H4 (cell line): ENCODE data around the gene CRTC3. TPM values are rescaled to one million over a fixed set of nuclear protein-coding genes. Genes with fewer than 3 reads are reported as not detected.
"Not testable (repeated sequence)": the region's sequence is repeated elsewhere in the genome, so short reads cannot be mapped to it uniquely, and the experiment has no call there.

Source experiments
- DNase-seq: peaks from one replicate; pipeline ENCODE4 v3.0.0-alpha.2; 2015; ENCODE audit warnings: low spot score
- total RNA-seq: library from RNA; depleted of rRNA; stranded (reverse); fragments of >200 nt; shearing (Covaris generic); gene quantifications from 2 replicates; pipeline ENCODE4 v1.2.3, GENCODE V29; 2014

The CRTC3 gene
- total RNA-seq, 1 experiment from 2014 or later: 6.8 TPM

GRCh38 chr15:90674476-90674875 lies 144.8 kb downstream of the CRTC3 start:
- DNase-seq: peak; percentile 33

DNA sequence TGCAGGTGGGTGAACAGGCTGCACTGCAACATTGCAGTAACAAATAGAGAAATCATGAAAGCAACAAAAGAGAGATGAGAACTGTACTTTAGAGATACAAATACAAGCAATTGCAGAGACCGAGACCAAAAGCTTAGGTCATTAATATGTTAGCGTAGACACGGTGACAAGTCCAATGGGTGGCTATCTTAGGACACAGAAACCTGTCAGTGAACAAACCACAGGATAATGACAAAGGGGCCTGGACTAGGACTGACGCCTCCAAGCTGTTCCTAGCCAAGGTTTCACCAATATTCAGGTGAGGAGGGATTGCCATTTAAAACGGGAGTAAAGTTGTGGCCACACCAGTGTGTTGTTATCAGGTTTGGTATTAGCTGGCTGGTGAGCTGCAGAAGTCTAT lies 145.7 kb downstream of the CRTC3 start:
- no peak for DNase-seq

DNA sequence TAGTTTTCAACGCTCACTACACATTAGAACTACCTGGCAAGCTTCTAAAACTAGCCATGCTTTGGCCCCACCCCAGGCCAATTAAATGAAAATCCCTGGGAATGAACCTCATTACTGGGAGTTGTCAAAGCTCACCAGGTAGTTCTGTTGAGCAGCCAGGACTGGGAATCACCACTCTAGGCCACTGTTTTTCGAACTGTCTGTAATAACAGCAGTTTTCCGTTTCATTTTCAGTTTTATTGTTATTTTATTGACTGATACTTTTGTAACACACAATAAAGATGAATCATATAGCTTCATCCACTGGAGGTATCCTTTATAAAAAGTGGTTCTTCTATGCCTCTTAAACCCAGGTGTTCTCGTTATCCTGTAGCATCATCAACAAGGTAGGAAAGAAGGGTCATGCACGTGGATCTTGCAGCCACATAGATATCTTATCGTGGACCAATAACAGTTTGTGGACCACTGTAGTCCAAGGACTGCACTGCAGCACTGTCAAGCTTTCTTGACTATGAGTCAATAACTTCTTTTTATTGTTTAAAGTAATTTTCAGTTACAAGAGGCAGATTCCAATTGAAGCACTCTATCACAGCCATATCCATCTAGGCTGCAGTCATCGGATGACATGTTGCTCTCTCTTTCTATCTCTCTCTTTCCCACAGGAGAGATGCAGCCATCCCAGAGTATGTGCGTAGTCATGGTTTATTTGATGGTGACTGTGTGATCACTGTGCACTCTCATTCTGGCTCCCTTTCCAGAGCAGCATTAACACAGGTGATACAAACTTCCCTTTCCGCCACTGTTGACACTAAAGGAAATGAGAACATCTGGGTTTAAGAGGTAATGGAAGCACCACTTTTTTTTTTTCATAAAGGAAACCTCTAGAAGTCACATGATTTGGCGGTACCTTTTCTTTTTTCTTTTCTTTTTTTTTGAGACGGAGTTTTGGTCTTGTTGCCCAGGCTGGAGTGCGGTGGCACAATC lies 148.4 kb downstream of the CRTC3 start:
- no peak for DNase-seq

- DNase-seq: no peak
Observed at GRCh38 chr15:90679959-90680358, 150.2 kb downstream of the CRTC3 start.

DNA sequence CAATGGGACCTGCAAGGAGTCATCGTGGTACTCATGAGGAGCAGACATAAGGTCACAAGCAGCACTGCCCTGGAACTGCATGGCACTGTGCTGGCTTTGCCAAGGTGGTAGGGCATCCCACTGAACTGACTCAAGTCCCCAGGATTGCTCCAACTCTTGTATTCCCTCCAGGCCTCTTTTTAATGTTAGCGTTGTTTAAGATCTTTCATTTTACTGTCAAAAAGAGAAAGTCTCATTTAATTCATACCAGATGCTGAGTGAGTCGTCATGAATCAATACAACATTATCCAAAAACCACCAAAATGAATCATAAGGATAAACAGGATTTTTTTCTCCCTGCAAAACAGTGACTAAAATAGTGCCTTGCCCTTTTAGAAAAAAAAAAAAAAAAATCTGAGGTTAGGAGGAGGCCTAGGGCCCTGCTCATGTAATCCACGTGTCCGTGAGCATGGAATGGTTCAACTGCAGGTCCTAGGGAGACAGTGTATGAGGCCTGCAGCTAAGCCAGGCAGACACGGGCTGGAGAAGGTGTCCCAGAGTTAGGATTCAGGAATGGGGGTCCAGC lies 150.7 kb downstream of the CRTC3 start:
- peak; percentile 73 for DNase-seq

- no peak for DNase-seq
Observed at GRCh38 chr15:90681056-90681455, 151.3 kb downstream of the CRTC3 start.

DNA sequence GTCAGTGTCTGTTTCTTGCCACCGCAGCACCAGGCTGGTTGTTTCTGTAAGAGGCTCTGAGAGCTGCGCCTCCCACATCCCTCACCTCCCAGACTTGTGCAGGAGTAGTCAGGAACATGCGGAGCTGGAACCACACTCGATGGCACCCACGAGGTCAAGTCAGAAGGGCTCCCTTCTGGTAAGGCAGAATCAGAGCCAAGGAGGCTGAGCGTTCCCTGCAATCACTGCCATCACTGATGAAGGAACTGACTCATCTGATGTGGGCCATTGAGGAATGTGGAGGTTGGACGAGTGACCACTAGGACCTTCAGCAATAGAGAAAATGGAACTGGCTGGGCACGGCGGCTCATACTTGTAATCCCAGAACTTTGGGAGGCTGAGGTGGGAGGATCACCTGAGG lies 151.8 kb downstream of the CRTC3 start:
- DNase-seq: peak; percentile 77

- no peak for DNase-seq
Observed at GRCh38 chr15:90683371-90683770, 153.6 kb downstream of the CRTC3 start.

- no peak for DNase-seq
Observed at GRCh38 chr15:90683876-90684275, 154.2 kb downstream of the CRTC3 start.

DNA sequence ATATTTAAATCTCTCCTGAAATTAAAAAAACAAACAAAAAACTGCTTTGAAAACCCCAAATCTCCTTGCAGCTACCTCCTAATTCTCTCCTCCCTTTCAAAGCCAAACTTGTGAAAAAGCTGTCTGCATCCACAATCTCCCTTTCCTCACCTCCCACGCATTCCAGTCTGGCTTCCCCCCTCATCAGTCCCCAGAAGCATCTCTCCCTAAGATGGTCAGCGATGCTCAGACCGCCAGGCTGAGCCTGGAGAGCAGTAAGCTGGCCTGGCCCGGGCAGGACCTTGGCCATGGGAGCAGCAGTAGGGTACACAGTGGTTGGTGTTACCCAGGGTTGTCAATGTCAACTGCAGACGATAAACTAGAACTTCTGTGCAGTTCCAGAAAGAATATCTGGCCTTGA lies 154.6 kb downstream of the CRTC3 start:
- DNase-seq: no peak

DNA sequence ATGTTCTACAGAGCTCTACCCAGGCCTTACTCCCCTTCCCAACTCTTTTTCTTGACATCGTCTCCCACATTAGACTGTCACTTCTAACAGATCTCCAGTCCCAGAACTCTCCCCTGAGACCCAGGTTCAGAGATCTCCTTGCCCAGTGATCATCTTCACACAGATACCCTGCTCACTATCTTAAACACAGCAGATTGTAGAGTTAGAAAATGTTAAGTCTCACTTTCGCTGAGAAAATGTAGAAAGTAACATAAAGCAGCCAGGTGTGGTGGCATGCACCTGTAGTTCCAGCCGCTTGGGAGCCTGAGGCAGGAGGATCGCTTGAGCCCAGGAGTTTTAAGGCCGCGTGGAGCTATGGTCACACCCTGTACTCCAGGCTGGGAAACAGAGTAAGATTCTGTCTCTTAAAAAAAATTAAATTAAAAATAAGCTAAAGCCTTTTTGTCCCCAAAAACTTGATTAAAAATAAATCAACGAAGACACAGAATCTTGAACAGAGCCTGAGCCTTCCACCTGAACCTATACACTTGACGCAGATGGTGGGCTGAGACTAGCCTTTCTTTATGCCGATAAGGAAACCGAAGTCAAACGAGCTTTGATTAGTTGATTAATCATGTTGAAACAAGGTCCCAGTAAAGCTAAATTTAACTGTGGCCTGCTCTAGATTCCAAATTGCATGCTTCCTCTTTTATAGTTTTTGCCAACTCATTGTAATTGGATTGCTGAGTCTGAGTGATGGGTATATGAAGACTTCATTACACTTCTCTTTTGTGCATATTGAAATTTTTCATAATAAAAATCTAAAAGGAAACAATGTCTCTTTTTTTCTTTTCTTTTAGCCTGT lies 156.1 kb downstream of the CRTC3 start:
- no peak for DNase-seq

GRCh38 chr15:90686435-90687218 lies 156.9 kb downstream of the CRTC3 start:
- DNase-seq: no peak

- DNase-seq: not testable (repeated sequence)
Observed at GRCh38 chr15:90689326-90689961, 159.7 kb downstream of the CRTC3 start.

DNA sequence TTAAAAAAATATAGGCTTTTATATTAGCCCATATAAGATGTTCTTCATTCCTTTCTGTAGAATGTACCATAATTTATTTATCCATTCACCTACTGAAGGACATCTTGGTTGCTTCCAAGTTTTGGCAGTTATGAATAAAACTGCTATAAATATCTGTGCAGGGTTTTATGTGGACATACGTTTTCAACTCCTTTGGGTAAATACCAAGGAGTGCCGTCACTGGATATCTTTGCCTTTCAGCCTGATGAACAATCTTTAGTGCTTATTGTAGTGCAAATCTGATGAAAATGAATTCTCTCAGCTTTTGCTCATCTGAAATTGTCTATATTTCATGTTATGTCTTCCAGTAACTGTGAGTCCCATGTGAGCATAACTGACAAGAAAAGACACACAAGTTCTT lies 160.9 kb downstream of the CRTC3 start:
- no peak for DNase-seq

GRCh38 chr15:90691369-90691768 lies 161.6 kb downstream of the CRTC3 start:
- no peak for DNase-seq

DNA sequence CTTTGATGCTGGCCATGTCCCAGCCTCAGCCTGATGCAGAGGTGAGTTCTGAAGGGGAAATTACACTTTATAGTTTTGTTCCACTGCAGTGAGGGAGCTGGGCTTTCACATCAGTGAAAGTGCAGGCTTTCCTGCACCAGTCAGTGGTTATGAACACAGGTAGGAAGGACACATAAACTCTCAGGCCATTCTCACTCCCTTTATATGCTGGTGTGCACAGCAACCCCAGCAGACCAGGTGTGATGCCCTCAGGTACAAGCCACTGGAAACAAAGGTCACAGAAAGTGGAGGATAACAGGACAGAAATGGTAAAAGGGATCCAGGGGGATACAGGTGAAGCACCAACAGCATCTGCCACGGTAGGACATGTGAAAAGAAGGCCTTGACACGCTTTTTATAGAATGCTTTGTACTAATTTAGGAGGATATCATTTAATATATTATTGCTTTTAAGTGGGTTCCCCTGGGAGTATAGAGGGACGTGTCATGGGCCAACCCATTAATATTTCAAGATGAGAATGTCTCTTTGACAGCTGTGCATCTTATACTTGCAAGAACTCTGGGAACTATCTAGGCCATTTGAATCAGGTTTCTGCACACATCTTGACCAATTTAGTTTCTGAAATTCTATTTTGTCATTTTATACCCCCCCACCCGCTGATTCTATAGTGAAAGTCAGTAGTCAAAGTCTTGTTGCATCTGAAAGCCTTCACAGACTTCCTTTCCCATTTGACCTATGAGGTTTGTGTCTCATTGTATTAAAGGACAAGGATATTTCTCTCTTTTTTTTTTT lies 162.5 kb downstream of the CRTC3 start:
- no peak for DNase-seq
